GM12872 (cell line): ENCODE results near the gene SYK.

Source experiments
- CTCF ChIP-seq: IDR thresholded peaks from 3 replicates; pipeline ENCODE4 v1.5.1; 2011; ENCODE audit warnings: low read depth, mild to moderate bottlenecking, low read length, moderate library complexity; ENCODE audit not compliant: insufficient read depth

SYK gene

GRCh38 chr9:90810691-90811090, 9.1 kb downstream of the SYK start:
- TF ChIP-seq CTCF, result no peak

- TF ChIP-seq CTCF, result no peak
Measured at GRCh38 chr9:90813046-90813445, 11.4 kb downstream of the SYK start.

- TF ChIP-seq CTCF, result no peak
Measured at GRCh38 chr9:90813523-90813922, 11.9 kb downstream of the SYK start.

GRCh38 chr9:90814355-90814754, 12.7 kb downstream of the SYK start:
- TF ChIP-seq CTCF, result no peak

- no peak for TF ChIP-seq CTCF
Measured at GRCh38 chr9:90815183-90815943, 13.7 kb downstream of the SYK start.

DNA sequence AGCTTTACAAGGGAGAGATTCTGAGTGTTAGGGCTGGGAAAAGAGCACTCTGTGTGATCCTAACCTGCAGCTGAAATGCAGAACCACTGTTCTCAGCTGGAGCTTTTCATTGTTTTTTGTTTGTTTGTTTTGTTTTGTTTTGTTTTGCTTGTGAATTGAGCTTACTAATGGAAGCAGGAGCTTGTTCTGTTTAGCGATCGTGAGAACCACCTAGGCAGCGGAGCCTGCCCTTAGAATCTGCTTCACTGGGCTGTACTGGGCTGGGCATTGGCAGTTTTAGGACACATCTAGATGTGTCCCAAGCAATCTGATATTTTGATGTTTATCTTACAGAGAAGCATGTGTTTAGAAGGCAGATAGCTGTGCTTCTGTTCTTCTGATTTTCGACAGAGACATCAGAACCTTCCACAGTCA, 14.3 kb downstream of the SYK start:
- no peak for TF ChIP-seq CTCF

DNA sequence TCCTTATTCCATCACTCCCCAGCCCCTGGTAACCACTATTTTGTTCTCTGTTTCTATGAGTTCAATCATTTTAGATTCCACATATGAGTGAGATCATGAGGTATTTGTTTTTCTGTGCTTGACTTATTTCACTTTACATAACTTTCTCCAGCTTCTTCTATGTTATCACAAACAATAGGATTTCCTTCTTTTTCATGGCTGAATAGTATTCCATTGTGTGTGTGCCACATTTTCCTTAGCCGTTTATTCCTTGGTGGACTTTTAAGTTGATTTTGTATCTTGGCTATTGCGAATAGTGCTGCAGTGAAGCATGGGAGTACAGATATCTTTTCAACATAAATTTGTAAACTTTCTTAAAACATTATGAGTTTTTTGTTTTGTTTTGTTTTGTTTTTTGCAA, 15.1 kb downstream of the SYK start:
- TF ChIP-seq CTCF, result no peak
